Neuron (in vitro differentiated cells): ENCODE data around the gene RSRP1.

Source experiments
- H2AFZ ChIP-seq: one replicate; pipeline ENCODE4 v1.6.1; 2013; ENCODE audit warnings: low read depth, mild to moderate bottlenecking, inconsistent platforms, low read length, moderate library complexity
- H3K27me3 ChIP-seq: one replicate; pipeline ENCODE4 v1.6.1; 2013; ENCODE audit warnings: low read length; ENCODE audit not compliant: insufficient read depth
- H3K36me3 ChIP-seq: one replicate; pipeline ENCODE4 v1.6.1; 2013; ENCODE audit warnings: low read length; ENCODE audit not compliant: insufficient read depth
- H3K4me1 ChIP-seq: one replicate; pipeline ENCODE4 v1.6.1; 2013; ENCODE audit warnings: low read length; ENCODE audit not compliant: insufficient read depth
- H3K4me3 ChIP-seq: 2 replicates; pipeline ENCODE4 v1.5.1; 2013; ENCODE audit warnings: mild to moderate bottlenecking, low read length, moderate library complexity
- H3K9me3 ChIP-seq: one replicate; pipeline ENCODE4 v1.6.1; 2013; ENCODE audit warnings: low read length

Gene RSRP1

GRCh38 chr1:25199819-25200620, 47.2 kb downstream of the RSRP1 start:
- H3K36me3 ChIP-seq = no peaks in the 10 kb centered on the region
- H2AFZ ChIP-seq = no peak overlapping the region
- H3K9me3 ChIP-seq = no peaks in the 10 kb centered on the region
- no peak overlapping the region for H3K4me3 ChIP-seq
- peaks cover 12% of the 10 kb centered on the region for H3K27me3 ChIP-seq
- H3K4me1 ChIP-seq = peaks cover 13% of the 10 kb centered on the region

- Histone ChIP-seq H3K4me3 (no peak overlapping the region), H3K4me1 (peaks cover 19% of the 10 kb centered on the region), H2AFZ (no peak overlapping the region), H3K36me3 (no peaks in the 10 kb centered on the region), H3K9me3 (no peaks in the 10 kb centered on the region), H3K27me3 (peaks cover 12% of the 10 kb centered on the region)
Measured at GRCh38 chr1:25198663-25199252, 48.5 kb downstream of the RSRP1 start.

- Histone ChIP-seq H3K4me1 (peaks cover 19% of the 10 kb centered on the region), H2AFZ (no peak overlapping the region), H3K27me3 (peaks cover 12% of the 10 kb centered on the region), H3K9me3 (no peaks in the 10 kb centered on the region), H3K4me3 (no peak overlapping the region), H3K36me3 (no peaks in the 10 kb centered on the region)
Measured at GRCh38 chr1:25197982-25198662, 49.1 kb downstream of the RSRP1 start.

GRCh38 chr1:25197235-25197975, 49.8 kb downstream of the RSRP1 start:
- peaks cover 19% of the 10 kb centered on the region for H3K4me1 ChIP-seq
- H3K4me3 ChIP-seq = no peak overlapping the region
- peaks cover 12% of the 10 kb centered on the region for H3K27me3 ChIP-seq
- no peaks in the 10 kb centered on the region for H3K9me3 ChIP-seq
- no peaks in the 10 kb centered on the region for H3K36me3 ChIP-seq
- no peak overlapping the region for H2AFZ ChIP-seq

DNA sequence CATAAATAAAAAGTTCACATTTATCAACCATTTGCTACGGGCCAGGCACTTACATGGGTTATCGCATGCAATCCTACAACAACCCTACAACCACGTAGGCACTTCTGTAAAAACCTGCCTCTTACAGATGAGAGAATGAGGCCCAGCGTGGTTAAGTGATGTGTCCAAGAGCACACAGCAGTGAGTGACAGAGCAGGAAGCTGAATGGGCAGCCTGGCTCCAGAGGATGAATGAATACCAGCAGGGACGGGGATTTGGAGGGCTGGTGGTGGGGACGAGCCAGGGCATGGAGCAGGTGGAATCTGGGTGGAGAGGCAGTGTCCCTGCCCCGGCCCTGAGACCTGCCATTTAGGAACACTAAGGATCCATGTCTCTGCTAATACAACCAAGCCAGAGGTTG, 50.4 kb downstream of the RSRP1 start:
- Histone ChIP-seq H3K27me3 (peaks cover 16% of the 10 kb centered on the region), H3K4me3 (no peak overlapping the region), H3K4me1 (peaks cover 19% of the 10 kb centered on the region), H2AFZ (no peak overlapping the region), H3K36me3 (no peaks in the 10 kb centered on the region), H3K9me3 (no peaks in the 10 kb centered on the region)

DNA sequence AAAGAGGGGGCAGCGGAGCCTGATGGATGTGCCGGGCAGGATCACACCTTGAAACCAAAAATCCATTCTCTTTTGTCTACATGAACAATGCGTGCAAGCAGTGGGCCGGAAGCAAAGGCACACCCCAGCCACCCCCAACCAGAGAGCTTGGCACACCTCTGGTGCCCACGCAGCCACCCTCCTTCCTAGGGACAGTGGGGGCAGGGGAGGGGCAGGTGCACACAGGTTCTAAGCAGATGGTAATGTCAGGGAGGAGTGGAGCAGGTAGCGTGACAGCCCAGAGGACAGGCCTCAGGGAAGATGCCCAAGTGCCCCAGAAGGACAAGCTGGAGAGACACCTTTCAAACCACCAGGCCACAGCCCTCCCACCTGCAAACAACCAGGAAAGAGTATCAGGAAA, 51.4 kb downstream of the RSRP1 start:
- Histone ChIP-seq H3K27me3 (peaks cover 13% of the 10 kb centered on the region), H3K4me3 (no peak overlapping the region), H3K4me1 (peaks cover 19% of the 10 kb centered on the region), H3K9me3 (no peaks in the 10 kb centered on the region), H2AFZ (no peak overlapping the region), H3K36me3 (no peaks in the 10 kb centered on the region)

- H3K36me3 ChIP-seq = no peaks in the 10 kb centered on the region
- peak overlapping the region; percentile 29 for H2AFZ ChIP-seq
- peaks cover 13% of the 10 kb centered on the region for H3K4me1 ChIP-seq
- no peak overlapping the region for H3K4me3 ChIP-seq
- H3K9me3 ChIP-seq = no peaks in the 10 kb centered on the region
- H3K27me3 ChIP-seq = peaks cover 5% of the 10 kb centered on the region
Measured at GRCh38 chr1:25194572-25195020, 52.7 kb downstream of the RSRP1 start.

DNA sequence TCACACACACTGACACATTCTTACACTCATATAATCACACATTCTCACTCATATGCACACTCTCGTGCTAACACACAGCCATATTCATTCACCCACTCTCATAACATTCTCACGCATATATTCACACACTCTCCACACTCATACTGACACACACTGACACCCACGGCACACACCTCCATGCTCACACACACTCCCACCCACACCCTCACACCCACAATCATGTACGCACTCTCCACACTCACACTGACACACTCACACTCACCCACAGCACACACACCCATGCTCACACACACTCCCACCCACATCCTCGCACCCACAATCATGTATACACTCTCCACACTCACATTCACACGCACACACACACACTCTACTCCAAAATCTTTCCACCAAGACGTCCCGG, 53.2 kb downstream of the RSRP1 start:
- Histone ChIP-seq H3K4me3 (no peak overlapping the region), H2AFZ (peak overlapping the region; percentile 29), H3K36me3 (no peaks in the 10 kb centered on the region), H3K27me3 (peaks cover 5% of the 10 kb centered on the region), H3K4me1 (peaks cover 8% of the 10 kb centered on the region), H3K9me3 (no peaks in the 10 kb centered on the region)

DNA sequence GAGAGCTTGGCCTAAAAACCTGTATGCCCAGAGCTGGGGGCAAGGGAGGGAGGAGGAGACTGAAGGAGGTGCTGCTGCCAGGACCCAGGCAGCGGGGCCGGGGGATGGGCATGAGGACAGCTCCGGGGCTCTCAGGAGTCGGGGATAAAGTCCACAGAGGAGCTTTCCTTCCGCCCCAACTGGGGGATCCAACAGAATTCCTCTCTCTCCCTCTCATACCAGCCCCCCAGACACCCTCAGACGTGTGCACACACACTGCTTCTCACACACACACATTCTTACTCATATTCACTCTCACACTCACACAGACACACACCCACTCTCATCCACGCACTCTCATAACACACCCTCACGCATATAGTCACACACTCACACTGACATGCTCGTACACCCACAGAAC, 54.0 kb downstream of the RSRP1 start:
- Histone ChIP-seq H2AFZ (no peak overlapping the region), H3K4me1 (peaks cover 7% of the 10 kb centered on the region), H3K4me3 (no peak overlapping the region), H3K36me3 (no peaks in the 10 kb centered on the region), H3K27me3 (peaks cover 5% of the 10 kb centered on the region), H3K9me3 (no peaks in the 10 kb centered on the region)
